ENCODE data around the gene RTN4RL1. TPM values are rescaled to one million over a fixed set of nuclear protein-coding genes. Genes with fewer than 3 reads are reported as not detected.

Gene RTN4RL1
- total and polyA plus RNA-seq, 9 donors, result 0.30 to 4.1 (median 1.6) TPM; not detected in 1

DNA sequence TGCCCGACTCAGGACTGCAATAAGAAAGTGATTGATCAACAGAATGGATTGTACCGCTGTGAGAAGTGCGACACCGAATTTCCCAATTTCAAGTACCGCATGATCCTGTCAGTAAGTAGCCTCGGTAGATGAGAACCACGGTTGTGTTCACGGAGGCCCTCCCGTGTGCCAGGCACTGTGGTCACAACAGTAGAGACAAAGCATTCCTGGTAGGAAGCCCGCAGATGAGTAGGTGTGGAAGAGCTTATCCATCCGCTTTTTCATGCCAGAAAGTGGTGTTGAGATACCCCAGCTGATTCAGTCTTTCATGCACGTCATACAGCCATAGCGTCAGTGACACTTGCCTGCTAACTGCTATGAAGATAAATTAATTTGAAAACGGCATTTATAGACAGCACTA is 136.4 kb downstream of the RTN4RL1 start:
- Histone ChIP-seq H3K9me3 (no peaks in the 10 kb centered on the region), H3K36me3 (no peaks in the 10 kb centered on the region), H3K27me3 (no peaks in the 10 kb centered on the region), H3K27ac (no peak overlapping the region), H3K4me3 (no peak overlapping the region), H3K4me1 (ENCODE audit: insufficient read depth) (no peaks in the 10 kb centered on the region)
- intact Hi-C loops (cut with DNase I), result no loop called here
- no peak for DNase-seq
- TF ChIP-seq POLR2A (IDR thresholded peaks at IDR 0.05), result no peak
- TF ChIP-seq, protein P1, sequence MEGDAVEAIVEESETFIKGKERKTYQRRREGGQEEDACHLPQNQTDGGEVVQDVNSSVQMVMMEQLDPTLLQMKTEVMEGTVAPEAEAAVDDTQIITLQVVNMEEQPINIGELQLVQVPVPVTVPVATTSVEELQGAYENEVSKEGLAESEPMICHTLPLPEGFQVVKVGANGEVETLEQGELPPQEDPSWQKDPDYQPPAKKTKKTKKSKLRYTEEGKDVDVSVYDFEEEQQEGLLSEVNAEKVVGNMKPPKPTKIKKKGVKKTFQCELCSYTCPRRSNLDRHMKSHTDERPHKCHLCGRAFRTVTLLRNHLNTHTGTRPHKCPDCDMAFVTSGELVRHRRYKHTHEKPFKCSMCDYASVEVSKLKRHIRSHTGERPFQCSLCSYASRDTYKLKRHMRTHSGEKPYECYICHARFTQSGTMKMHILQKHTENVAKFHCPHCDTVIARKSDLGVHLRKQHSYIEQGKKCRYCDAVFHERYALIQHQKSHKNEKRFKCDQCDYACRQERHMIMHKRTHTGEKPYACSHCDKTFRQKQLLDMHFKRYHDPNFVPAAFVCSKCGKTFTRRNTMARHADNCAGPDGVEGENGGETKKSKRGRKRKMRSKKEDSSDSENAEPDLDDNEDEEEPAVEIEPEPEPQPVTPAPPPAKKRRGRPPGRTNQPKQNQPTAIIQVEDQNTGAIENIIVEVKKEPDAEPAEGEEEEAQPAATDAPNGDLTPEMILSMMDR (IDR thresholded peaks at IDR 0.05), result no peak
- no peak for TF ChIP-seq EP300 (IDR thresholded peaks at IDR 0.05)
- WGBS, 3 donors, result 90 to 94% (median 90%) methylated on average over 14 of the region's 14 CpGs

MicroRNAs encoded within 50 kb of the gene (microRNA counts, 767-probe panel; counts per million panel counts)
- 5,189 counts per million, percentile 95 among the panel's probes with 10 or more counts for microRNA hsa-miR-132-3p
- microRNA hsa-miR-212-3p, result 530 counts per million, percentile 78 among the panel's probes with 10 or more counts

Small RNA genes lying within 50 kb of the gene (microRNA-seq; reads per million reads assigned to microRNA genes)
- gene MIR132 (532 to 996 (median 732) reads per million in 3 donors), gene MIR212 (9.9 to 36.6 (median 24.1) reads per million in 3 donors)

Small RNA genes lying within 50 kb of the gene (small RNA-seq; reads per million reads assigned to genes)
- gene AC090617.9 (not detected), gene MIR132 (5.7 reads per million, percentile 81 among the genes with 10 or more reads in this experiment), gene MIR212 (1.9 reads per million, percentile 71 among the genes with 10 or more reads in this experiment), gene OVCA2 (not detected)

Other genes with a start within 250 kb of the RTN4RL1 start
- gene SMYD4, start 195.4 kb downstream of the RTN4RL1 start, total RNA-seq, result 10 to 100 TPM; 11.3 to 22.0 (median 17.5) TPM
- gene SMYD4, start 195.4 kb downstream of the RTN4RL1 start, polyA plus RNA-seq, result 10 to 100 TPM in 1 of 2 donors, 1 to 10 TPM in 1; 8.5 to 16.3 TPM
- 100 to 1,000 TPM in 5 of 7 donors, 10 to 100 TPM in 2; 20.7 to 137 (median 116) TPM for gene RPA1, start 195.3 kb downstream of the RTN4RL1 start, total RNA-seq
- 10 to 100 TPM; 37.0 to 63.6 TPM for gene RPA1, start 195.3 kb downstream of the RTN4RL1 start, polyA plus RNA-seq
- 10 to 100 TPM; 42.4 to 77.7 (median 46.0) TPM for gene DPH1, start 4.8 kb upstream of the RTN4RL1 start, total RNA-seq
- 10 to 100 TPM; 27.5 to 47.2 TPM for gene DPH1, start 4.8 kb upstream of the RTN4RL1 start, polyA plus RNA-seq
- gene OVCA2, start 16.7 kb upstream of the RTN4RL1 start, total RNA-seq, result 10 to 100 TPM; 19.1 to 26.4 (median 21.2) TPM
- gene OVCA2, start 16.7 kb upstream of the RTN4RL1 start, polyA plus RNA-seq, result 10 to 100 TPM; 13.2 to 28.3 TPM
- gene HIC1, start 29.8 kb upstream of the RTN4RL1 start, total RNA-seq, result 100 to 1,000 TPM in 1 of 7 donors, 10 to 100 TPM in 6; 35.0 to 108 (median 68.0) TPM
- gene HIC1, start 29.8 kb upstream of the RTN4RL1 start, polyA plus RNA-seq, result 10 to 100 TPM in 1 of 2 donors, 1 to 10 TPM in 1; 3.9 to 16.3 TPM